NCI-H2029 treated with DMSO at 0.1 percent for 48 hours (cell line): Measurements from ENCODE around the gene FBLN1.
"Not testable (repeated sequence)": the region's sequence is repeated elsewhere in the genome, so short reads cannot be mapped to it uniquely, and the experiment has no call there.

ENCODE experiments used
- DNase-seq: peaks from one replicate; lab custom pipeline; 2025; lab: John Stamatoyannopoulos, UW

FBLN1 gene

GRCh38 chr22:45585946-45586540 lies 83.4 kb downstream of the FBLN1 start:
- DNase-seq: no peak

- no peak for DNase-seq
Measured at GRCh38 chr22:45586651-45587405, 84.1 kb downstream of the FBLN1 start.

- DNase-seq: no peak
Measured at GRCh38 chr22:45587638-45588505, 85.2 kb downstream of the FBLN1 start.

GRCh38 chr22:45589556-45589955 lies 86.9 kb downstream of the FBLN1 start:
- DNase-seq: no peak

- no peak for DNase-seq
Measured at GRCh38 chr22:45590262-45590661, 87.6 kb downstream of the FBLN1 start.

- not testable (repeated sequence) for DNase-seq
Measured at GRCh38 chr22:45591633-45592213, 89.0 kb downstream of the FBLN1 start.

GRCh38 chr22:45594123-45594941 lies 91.6 kb downstream of the FBLN1 start:
- no peak for DNase-seq

GRCh38 chr22:45597460-45598192 lies 94.9 kb downstream of the FBLN1 start:
- DNase-seq: no peak

- no peak for DNase-seq
Measured at GRCh38 chr22:45598596-45599217, 96.0 kb downstream of the FBLN1 start.

GRCh38 chr22:45599836-45600577 lies 97.3 kb downstream of the FBLN1 start:
- DNase-seq: no peak

GRCh38 chr22:45600790-45601730 lies 98.4 kb downstream of the FBLN1 start:
- no peak for DNase-seq

- no peak for DNase-seq
Measured at GRCh38 chr22:45602004-45602733, 99.5 kb downstream of the FBLN1 start.

- DNase-seq: peak; percentile 76
Measured at GRCh38 chr22:45602824-45603595, 100.3 kb downstream of the FBLN1 start.

GRCh38 chr22:45603619-45604018 lies 100.9 kb downstream of the FBLN1 start:
- DNase-seq: no peak

- DNase-seq: not testable (repeated sequence)
Measured at GRCh38 chr22:45608045-45608444, 105.4 kb downstream of the FBLN1 start.

GRCh38 chr22:45608763-45609180 lies 106.1 kb downstream of the FBLN1 start:
- no peak for DNase-seq

- no peak for DNase-seq
Measured at GRCh38 chr22:45612451-45612901, 109.8 kb downstream of the FBLN1 start.
